Measurements from ENCODE around the gene KAT2B. TPM values are rescaled to one million over a fixed set of nuclear protein-coding genes. Genes with fewer than 3 reads are reported as not detected.
A peak's percentile ranks its signal among the peaks of the same experiment; 100 is the strongest.
"Not testable (repeated sequence)": the region's sequence is repeated elsewhere in the genome, so short reads cannot be mapped to it uniquely, and the experiment has no call there.

The KAT2B gene
- total and polyA plus RNA-seq, 4 experiments from 2014 or later = 4.3 to 85.9 (median 46.4) TPM

DNA sequence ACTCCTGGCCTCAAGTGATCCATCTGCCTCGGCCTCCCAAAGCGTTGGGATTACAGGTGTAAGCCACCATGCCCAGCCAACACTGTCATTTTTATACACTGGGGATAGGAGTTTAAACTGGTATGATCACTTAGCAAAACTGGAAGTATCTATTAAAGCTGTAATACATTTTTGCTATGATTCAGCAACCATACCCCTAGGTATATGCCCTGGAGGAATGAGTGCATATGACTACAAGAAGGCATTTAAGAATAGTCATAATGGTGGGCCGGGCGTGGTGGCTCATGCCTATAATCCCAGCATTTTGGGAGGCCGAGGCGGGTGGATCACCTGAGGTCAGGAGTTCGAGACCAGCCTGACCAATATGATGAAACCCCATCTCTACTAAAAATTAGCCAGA, 8.3 kb upstream of the KAT2B start:
- H3K27me3 ChIP-seq (ENCODE audit: insufficient read depth, low read length); H3K36me3 Mint-ChIP-seq; POLR2A ChIA-PET (ENCODE audit: partially characterized antibody); H3K9me3 ChIP-seq (ENCODE audit: control insufficient read depth in 1 of 2, low read length in 2 of 2); H3K27me3 Mint-ChIP-seq; H3K27ac ChIP-seq (ENCODE audit: low read depth, low read length); intact Hi-C loops (cut with micrococcal nuclease); H3K4me3 ChIP-seq (ENCODE audit: low read length in 2 of 2); H3K4me1 ChIP-seq (ENCODE audit: insufficient read depth, low read length); DNase-seq; H3K27ac Mint-ChIP-seq; H3K9me3 Mint-ChIP-seq; H3K36me3 ChIP-seq (ENCODE audit: insufficient read depth, low read length); H3K4me3 Mint-ChIP-seq; H3K4me1 Mint-ChIP-seq: not testable (repeated sequence)
- CTCF ChIA-PET (ENCODE audit: partially characterized antibody) = interaction anchor here (0.6 kb wide), 1 partner anchor 19 kb away, joined by 3 read pairs; no protein-coding TSS in a partner anchor

DNA sequence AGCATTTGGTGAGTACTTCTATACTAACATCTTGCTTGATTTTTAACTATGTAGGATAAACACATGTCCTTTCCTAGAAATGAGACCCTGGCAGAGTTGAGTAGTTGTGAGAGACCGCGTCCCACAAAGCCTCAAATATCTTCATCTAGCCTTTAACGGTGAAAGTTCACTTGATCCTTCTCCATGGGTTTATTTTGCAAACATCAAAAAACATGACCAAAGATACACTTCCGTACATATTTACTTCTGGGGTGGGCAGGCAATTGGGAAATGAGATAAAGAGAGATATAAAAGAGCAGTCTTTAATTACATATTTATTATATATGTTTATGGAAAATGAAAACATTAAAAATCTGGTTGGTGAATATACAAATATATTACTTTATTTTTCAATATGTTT, 5.2 kb upstream of the KAT2B start:
- Histone ChIP-seq H3K27me3 (ENCODE audit: insufficient read depth, low read length) (no peaks in the 10 kb centered on the region), H3K4me3 (ENCODE audit: low read length in 2 of 2) (no peak overlapping the region), H3K4me1 (ENCODE audit: insufficient read depth, low read length) (peaks cover 19% of the 10 kb centered on the region), H3K9me3 (ENCODE audit: control insufficient read depth in 1 of 2, low read length in 2 of 2) (no peaks in the 10 kb centered on the region), H3K27ac (ENCODE audit: low read depth, low read length) (no peak overlapping the region), H3K36me3 (ENCODE audit: insufficient read depth, low read length) (no peaks in the 10 kb centered on the region)
- ChIA-PET POLR2A (ENCODE audit: partially characterized antibody) (no interaction called here), CTCF (ENCODE audit: partially characterized antibody) (no interaction called here)
- Mint-ChIP-seq H3K4me1 (peaks cover 12 to 22% (median 18%) of the 10 kb centered on the region in 4 donors), H3K4me3 (no peak overlapping the region), H3K36me3 (peaks cover 0 to 4% of the 10 kb centered on the region in 2 donors), H3K9me3 (peaks cover 0 to 2% (median 0%) of the 10 kb centered on the region in 8 donors), H3K27me3 (no peaks in the 10 kb centered on the region), H3K27ac (peak overlapping the region in 1 of 7 donors; percentile 45)
- intact Hi-C loops (cut with micrococcal nuclease) = no loop called here
- DNase-seq = no peak

DNA sequence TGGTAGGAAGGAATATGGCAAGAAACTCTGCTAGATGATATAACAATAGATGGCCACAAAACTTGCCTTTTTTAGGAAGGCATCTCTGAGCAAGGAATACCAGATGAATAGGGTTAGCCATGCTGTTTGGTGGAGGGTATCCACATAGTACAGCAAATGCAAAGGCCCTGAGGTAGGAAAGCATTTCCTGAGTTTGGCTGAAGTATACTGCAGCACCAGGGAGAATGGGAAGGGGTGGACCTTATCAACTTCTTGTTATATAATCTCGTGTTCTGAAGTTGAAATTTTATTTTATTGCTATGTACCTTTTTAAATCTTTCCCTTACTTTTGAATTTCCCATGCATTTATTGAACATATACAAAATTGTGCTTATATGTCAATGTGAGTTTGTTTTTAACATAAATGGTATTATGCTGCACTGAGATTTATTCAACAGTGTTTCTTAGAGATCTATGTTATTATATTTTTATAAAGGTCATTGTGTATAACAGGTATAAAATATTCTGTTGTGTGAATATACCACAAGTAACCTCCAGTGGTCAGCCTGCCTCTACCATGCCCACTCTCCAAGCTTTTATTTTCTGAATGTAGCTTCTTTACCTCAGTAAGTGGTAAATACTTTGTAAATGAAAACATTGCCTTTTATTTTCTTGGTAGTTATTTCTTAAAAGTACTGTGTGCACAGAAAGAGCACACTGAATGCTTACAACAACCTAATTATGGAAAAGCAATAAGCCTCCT, 2.8 kb upstream of the KAT2B start:
- no peaks in the 10 kb centered on the region for H3K9me3 ChIP-seq (ENCODE audit: control insufficient read depth in 1 of 2, low read length in 2 of 2)
- ChIA-PET CTCF (ENCODE audit: partially characterized antibody) (no interaction called here), POLR2A (ENCODE audit: partially characterized antibody) (interaction anchor here (5.6 kb wide), 1 partner anchor 89 kb away, joined by 62 read pairs; the partner anchor contains the start of gene RAB5A)
- DNase-seq = no peak
- peaks cover 18 to 39% (median 25%) of the 10 kb centered on the region in 4 donors for H3K4me1 Mint-ChIP-seq
- H3K36me3 Mint-ChIP-seq = peaks cover 0 to 14% of the 10 kb centered on the region in 2 donors
- H3K4me1 ChIP-seq (ENCODE audit: insufficient read depth, low read length) = peaks cover 27% of the 10 kb centered on the region
- H3K4me3 Mint-ChIP-seq = peak overlapping the region in 3 of 8 donors; percentile 3 to 91 (median 8)
- intact Hi-C loops (cut with micrococcal nuclease) = no loop called here
- no peaks in the 10 kb centered on the region for H3K36me3 ChIP-seq (ENCODE audit: insufficient read depth, low read length)
- peak overlapping the region; percentile 79 for H3K27ac ChIP-seq (ENCODE audit: low read depth, low read length)
- no peak overlapping the region for H3K4me3 ChIP-seq (ENCODE audit: low read length in 2 of 2)
- no peaks in the 10 kb centered on the region for H3K27me3 Mint-ChIP-seq
- peaks cover 0 to 2% (median 0%) of the 10 kb centered on the region in 8 donors for H3K9me3 Mint-ChIP-seq
- peak overlapping the region; percentile 76 to 99 (median 96) for H3K27ac Mint-ChIP-seq
- H3K27me3 ChIP-seq (ENCODE audit: insufficient read depth, low read length) = no peaks in the 10 kb centered on the region

DNA sequence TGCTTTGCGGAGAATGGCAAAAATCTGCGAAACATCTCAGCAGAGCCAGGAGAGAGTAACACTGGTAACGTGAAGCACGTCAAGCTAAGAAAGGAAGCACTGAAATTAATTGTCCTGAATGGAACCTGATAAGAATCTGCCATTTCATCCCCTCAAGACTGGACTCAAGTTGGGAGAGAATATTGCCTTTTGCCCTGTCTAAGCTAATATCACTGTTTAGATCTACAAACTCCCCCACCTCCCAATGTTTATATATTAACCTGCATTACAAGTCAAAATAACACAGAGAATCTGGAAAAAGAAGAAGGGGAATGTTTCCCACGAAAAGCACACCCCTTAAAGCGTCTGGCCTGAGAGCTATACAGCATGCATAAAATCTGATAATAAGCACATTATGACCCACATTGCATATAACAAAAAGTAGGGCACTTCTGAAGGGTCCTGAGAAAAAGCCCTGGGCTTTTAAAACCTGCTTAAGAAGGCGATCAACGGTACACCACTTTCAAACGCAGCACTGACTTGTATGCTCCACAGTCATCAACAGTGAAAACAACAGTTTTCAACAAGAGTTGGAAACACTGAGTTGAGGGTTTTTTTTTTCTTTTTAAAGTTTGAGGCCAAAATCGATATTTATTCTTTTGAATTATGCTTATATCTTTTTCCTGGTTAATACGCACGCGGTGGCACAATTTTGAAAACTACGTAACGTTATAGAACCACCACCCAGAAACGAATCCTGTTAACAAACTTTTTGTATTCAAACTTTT, 1.4 kb upstream of the KAT2B start:
- H3K9me3 ChIP-seq (ENCODE audit: control insufficient read depth in 1 of 2, low read length in 2 of 2) = no peaks in the 10 kb centered on the region
- H3K27me3 ChIP-seq (ENCODE audit: insufficient read depth, low read length) = no peaks in the 10 kb centered on the region
- H3K27ac Mint-ChIP-seq = peak overlapping the region; percentile 88 to 99 (median 96)
- intact Hi-C loops (cut with micrococcal nuclease) = loop anchor here (1.0 kb wide), 3 partner anchors 92 to 154 kb away; partner anchors contain the start of genes RAB5A and SGO1
- no peaks in the 10 kb centered on the region for H3K36me3 ChIP-seq (ENCODE audit: insufficient read depth, low read length)
- peaks cover 29 to 54% (median 39%) of the 10 kb centered on the region in 4 donors for H3K4me1 Mint-ChIP-seq
- peaks cover 41% of the 10 kb centered on the region for H3K4me1 ChIP-seq (ENCODE audit: insufficient read depth, low read length)
- POLR2A ChIA-PET (ENCODE audit: partially characterized antibody) = interaction anchor here (1.3 to 5.6 kb wide), 2 partner anchors 17 to 90 kb away, joined by 3 to 62 read pairs; partner anchors contain the start of gene RAB5A
- peaks cover 0 to 2% (median 0%) of the 10 kb centered on the region in 8 donors for H3K9me3 Mint-ChIP-seq
- H3K36me3 Mint-ChIP-seq = peaks cover 0 to 17% of the 10 kb centered on the region in 2 donors
- peak in 3 of 5 donors; percentile 17 to 26 (median 26) for DNase-seq
- no peaks in the 10 kb centered on the region for H3K27me3 Mint-ChIP-seq
- peak overlapping the region; percentile 90 to 96 (median 92) for H3K4me3 Mint-ChIP-seq
- H3K4me3 ChIP-seq (ENCODE audit: low read length in 2 of 2) = peak overlapping the region; percentile 0 to 69
- H3K27ac ChIP-seq (ENCODE audit: low read depth, low read length) = peak overlapping the region; percentile 79
- CTCF ChIA-PET (ENCODE audit: partially characterized antibody) = interaction anchor here (0.8 to 0.9 kb wide), 3 partner anchors 12 to 64 kb away, joined by 3 read pairs; no protein-coding TSS in a partner anchor

DNA sequence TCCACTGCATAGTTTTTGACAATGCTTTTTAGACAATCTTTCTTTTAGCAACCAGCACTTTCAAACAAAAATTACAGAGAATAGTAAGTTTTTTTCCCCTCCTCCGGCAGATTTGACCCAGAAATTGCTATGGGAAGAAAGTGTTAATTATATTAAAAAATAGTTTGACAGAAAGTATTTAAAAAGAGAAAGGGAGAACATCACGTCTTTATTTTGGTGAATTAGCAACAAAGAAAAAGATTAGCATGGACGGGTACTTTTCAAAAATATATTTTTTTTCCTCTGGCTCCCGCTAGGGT, 831 bp upstream of the KAT2B start:
- Mint-ChIP-seq H3K4me1 (peaks cover 33 to 59% (median 43%) of the 10 kb centered on the region in 4 donors), H3K4me3 (peak overlapping the region; percentile 90 to 96 (median 92)), H3K27ac (peak overlapping the region; percentile 88 to 99 (median 96)), H3K9me3 (peaks cover 0 to 2% (median 0%) of the 10 kb centered on the region in 8 donors), H3K27me3 (no peaks in the 10 kb centered on the region), H3K36me3 (peaks cover 0 to 17% of the 10 kb centered on the region in 2 donors)
- Histone ChIP-seq H3K27me3 (ENCODE audit: insufficient read depth, low read length) (no peaks in the 10 kb centered on the region), H3K9me3 (ENCODE audit: control insufficient read depth in 1 of 2, low read length in 2 of 2) (no peaks in the 10 kb centered on the region), H3K27ac (ENCODE audit: low read depth, low read length) (peak overlapping the region; percentile 79), H3K4me1 (ENCODE audit: insufficient read depth, low read length) (peaks cover 46% of the 10 kb centered on the region), H3K36me3 (ENCODE audit: insufficient read depth, low read length) (no peaks in the 10 kb centered on the region), H3K4me3 (ENCODE audit: low read length in 2 of 2) (peak overlapping the region; percentile 0 to 69)
- CTCF ChIA-PET (ENCODE audit: partially characterized antibody) = interaction anchor here (0.6 to 0.9 kb wide), 2 partner anchors 14 to 151 kb away, joined by 3 to 5 read pairs; no protein-coding TSS in a partner anchor
- intact Hi-C loops (cut with micrococcal nuclease) = loop anchor here (1.0 kb wide), 3 partner anchors 92 to 154 kb away; partner anchors contain the start of genes RAB5A and SGO1
- POLR2A ChIA-PET (ENCODE audit: partially characterized antibody) = interaction anchor here (0.6 to 5.6 kb wide), 6 partner anchors 14 to 91 kb away, joined by 3 to 62 read pairs (median 19); partner anchors contain the start of gene RAB5A
- DNase-seq = peak in 1 of 5 donors; percentile 30

DNA sequence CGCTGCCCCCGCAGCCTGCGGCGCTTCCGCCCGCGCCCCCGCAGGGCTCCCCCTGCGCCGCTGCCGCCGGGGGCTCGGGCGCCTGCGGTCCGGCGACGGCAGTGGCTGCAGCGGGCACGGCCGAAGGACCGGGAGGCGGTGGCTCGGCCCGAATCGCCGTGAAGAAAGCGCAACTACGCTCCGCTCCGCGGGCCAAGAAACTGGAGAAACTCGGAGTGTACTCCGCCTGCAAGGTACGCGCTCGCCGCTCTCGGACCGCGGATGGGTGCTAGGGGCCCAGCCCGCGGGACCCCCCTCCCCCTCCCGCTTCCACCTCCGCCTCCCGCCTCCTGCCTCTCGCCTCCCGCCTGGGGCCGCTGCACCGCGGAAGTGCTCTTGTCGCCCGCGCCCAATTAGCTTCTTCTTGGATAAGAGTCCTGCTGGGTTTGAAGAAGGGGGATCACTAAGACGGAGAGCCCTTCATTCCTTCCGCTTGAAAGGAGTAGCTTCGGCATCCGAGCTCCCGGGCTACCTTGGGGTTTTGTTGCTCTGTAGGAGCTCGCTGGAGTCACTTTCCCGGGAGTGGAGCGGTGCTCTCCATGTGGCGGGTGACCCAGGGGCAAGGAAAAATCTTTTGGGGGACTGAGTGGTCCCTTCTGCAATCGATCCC, 426 bp downstream of the KAT2B start:
- peaks cover 58% of the 10 kb centered on the region for H3K4me1 ChIP-seq (ENCODE audit: insufficient read depth, low read length)
- CTCF ChIA-PET (ENCODE audit: partially characterized antibody) = interaction anchor here (0.9 to 4.4 kb wide), 12 partner anchors 9 to 155 kb away, joined by 3 to 36 read pairs (median 4); partner anchors contain the start of genes RAB5A and SGO1
- H3K4me1 Mint-ChIP-seq = peaks cover 39 to 70% (median 50%) of the 10 kb centered on the region in 4 donors
- H3K9me3 Mint-ChIP-seq = peaks cover 0 to 2% (median 0%) of the 10 kb centered on the region in 8 donors
- POLR2A ChIA-PET (ENCODE audit: partially characterized antibody) = interaction anchor here (0.6 to 5.6 kb wide), 21 partner anchors 10 to 145 kb away, joined by 3 to 62 read pairs (median 4); partner anchors contain the start of genes RAB5A and SGO1
- intact Hi-C loops (cut with micrococcal nuclease) = loop anchor here (2.0 to 10.0 kb wide), 4 partner anchors 14 to 896 kb away; partner anchors contain the start of gene KCNH8
- peak overlapping the region; percentile 93 to 99 (median 98) for H3K4me3 Mint-ChIP-seq
- no peaks in the 10 kb centered on the region for H3K36me3 ChIP-seq (ENCODE audit: insufficient read depth, low read length)
- peak; percentile 56 to 77 (median 58) for DNase-seq
- H3K27ac Mint-ChIP-seq = peak overlapping the region; percentile 96 to 99 (median 97)
- H3K27me3 Mint-ChIP-seq = no peaks in the 10 kb centered on the region
- peak overlapping the region; percentile 86 for H3K27ac ChIP-seq (ENCODE audit: low read depth, low read length)
- peak overlapping the region; percentile 71 to 99 for H3K4me3 ChIP-seq (ENCODE audit: low read length in 2 of 2)
- H3K27me3 ChIP-seq (ENCODE audit: insufficient read depth, low read length) = no peaks in the 10 kb centered on the region
- H3K9me3 ChIP-seq (ENCODE audit: control insufficient read depth in 1 of 2, low read length in 2 of 2) = no peaks in the 10 kb centered on the region
- H3K36me3 Mint-ChIP-seq = peaks cover 0 to 18% of the 10 kb centered on the region in 2 donors
